HG03442 (cell line): ENCODE measurements around the gene SPTB.

Experiments
- ATAC-seq: cut with Tn5 transposase; IDR thresholded peaks from one replicate; pipeline ENCODE4 v1.9.1; 2021; ENCODE audit warnings: mild to moderate bottlenecking, moderate library complexity; ENCODE audit not compliant: unreplicated experiment

The SPTB gene

GRCh38 chr14:64715628-64716412, 163.9 kb downstream of the SPTB start:
- ATAC-seq: no peak

GRCh38 chr14:64715146-64715627, 164.5 kb downstream of the SPTB start:
- ATAC-seq: no peak

GRCh38 chr14:64714432-64715025, 165.2 kb downstream of the SPTB start:
- ATAC-seq: no peak

GRCh38 chr14:64713677-64714076, 166.0 kb downstream of the SPTB start:
- ATAC-seq: no peak

GRCh38 chr14:64711039-64711438, 168.7 kb downstream of the SPTB start:
- ATAC-seq: no peak

GRCh38 chr14:64709126-64709525, 170.6 kb downstream of the SPTB start:
- no peak for ATAC-seq

- no peak for ATAC-seq
These were observed 171.3 kb downstream of the SPTB start for GRCh38 chr14:64708148-64709004.

- ATAC-seq: no peak
These were observed 172.0 kb downstream of the SPTB start for GRCh38 chr14:64707661-64708060.

- ATAC-seq: no peak
These were observed 173.0 kb downstream of the SPTB start for GRCh38 chr14:64706593-64707193.

- ATAC-seq: no peak
These were observed 173.6 kb downstream of the SPTB start for GRCh38 chr14:64706119-64706592.

GRCh38 chr14:64705381-64706118, 174.2 kb downstream of the SPTB start:
- no peak for ATAC-seq

GRCh38 chr14:64704743-64705380, 174.8 kb downstream of the SPTB start:
- no peak for ATAC-seq

GRCh38 chr14:64704143-64704742, 175.5 kb downstream of the SPTB start, which contains the start of gene PLEKHG3:
PLEKHG3 (plus strand) TSS chr14:64704424; CDS start chr14:64727632, 23,208 bp downstream.
- no peak for ATAC-seq

- no peak for ATAC-seq
These were observed 176.1 kb downstream of the SPTB start for GRCh38 chr14:64703395-64704142.

- no peak for ATAC-seq
These were observed 177.0 kb downstream of the SPTB start for GRCh38 chr14:64702493-64703394.

GRCh38 chr14:64701660-64702059, 178.0 kb downstream of the SPTB start:
- no peak for ATAC-seq

GRCh38 chr14:64700894-64701293, 178.8 kb downstream of the SPTB start:
- ATAC-seq: no peak
